HEK293T (cell line): ENCODE results near the gene HIVEP2.

ENCODE experiments used
- CTCF ChIA-PET: fragments of 350-600 bp; formaldehyde crosslinking; extraction: SDS; loops from one replicate; lab custom pipeline; 2021; ENCODE audit warnings: antibody characterized with exemption, inconsistent platforms; lab: Yijun Ruan, JAX
- POLR2A ChIA-PET: fragments of 350-600 bp; formaldehyde crosslinking; extraction: SDS; loops from one replicate; lab custom pipeline; 2020; ENCODE audit warnings: antibody characterized with exemption, inconsistent platforms; lab: Yijun Ruan, JAX
- DNase-seq: peaks from one replicate; pipeline ENCODE4 v3.0.0; 2012; ENCODE audit warnings: mixed read lengths; ENCODE audit errors: extremely low spot score
- ARNT ChIP-seq: fragments of 450-650 bp; IDR thresholded peaks from 2 replicates; pipeline ENCODE4 v1.6.1; 2017; ENCODE audit warnings: mild to moderate bottlenecking
- BHLHE40 ChIP-seq: fragments of 450-650 bp; IDR thresholded peaks from 2 replicates; pipeline ENCODE4 v1.6.1; 2016; ENCODE audit warnings: mild to moderate bottlenecking, moderate library complexity, borderline replicate concordance
- CTBP1 ChIP-seq: fragments of 450-650 bp; IDR thresholded peaks from 2 replicates; pipeline ENCODE4 v1.6.1; 2016; ENCODE audit warnings: borderline replicate concordance
- ELF4 ChIP-seq: fragments of 450-650 bp; IDR thresholded peaks from 2 replicates; pipeline ENCODE4 v1.6.1; 2017; ENCODE audit warnings: antibody characterized with exemption
- FOXA1 ChIP-seq: fragments of 450-650 bp; IDR thresholded peaks from 2 replicates; pipeline ENCODE4 v1.6.1; 2016; ENCODE audit warnings: mild to moderate bottlenecking
- FOXK2 ChIP-seq: fragments of 450-650 bp; IDR thresholded peaks from 2 replicates; pipeline ENCODE4 v1.6.1; 2016; ENCODE audit warnings: mild to moderate bottlenecking
- FOXM1 ChIP-seq: fragments of 450-650 bp; IDR thresholded peaks from 2 replicates; pipeline ENCODE4 v1.6.1; 2017; ENCODE audit warnings: mild to moderate bottlenecking, borderline replicate concordance
- HDGF ChIP-seq: fragments of 450-650 bp; IDR thresholded peaks from 2 replicates; pipeline ENCODE4 v1.6.1; 2017; ENCODE audit warnings: antibody characterized with exemption, borderline replicate concordance
- L3MBTL2 ChIP-seq: fragments of 450-650 bp; conservative IDR thresholded peaks from 2 replicates; pipeline ENCODE4 v1.6.1; 2016; ENCODE audit warnings: mild to moderate bottlenecking
- LEF1 ChIP-seq: fragments of 450-650 bp; IDR thresholded peaks from 2 replicates; pipeline ENCODE4 v1.6.1; 2017; ENCODE audit warnings: mild to moderate bottlenecking, borderline replicate concordance
- NFRKB ChIP-seq: fragments of 450-650 bp; IDR thresholded peaks from 2 replicates; pipeline ENCODE4 v1.6.1; 2016; ENCODE audit warnings: mild to moderate bottlenecking, moderate library complexity
- SP1 ChIP-seq: fragments of 450-650 bp; IDR thresholded peaks from 2 replicates; pipeline ENCODE4 v1.6.1; 2017
- SUZ12 ChIP-seq: fragments of 450-650 bp; IDR thresholded peaks from 2 replicates; pipeline ENCODE4 v1.6.1; 2016; ENCODE audit warnings: mild to moderate bottlenecking
- TARDBP ChIP-seq: fragments of 450-650 bp; IDR thresholded peaks from 2 replicates; pipeline ENCODE4 v1.6.1; 2016
- ZNF384 ChIP-seq: fragments of 450-650 bp; IDR thresholded peaks from 2 replicates; pipeline ENCODE4 v1.6.1; 2016
- TF ChIP-seq, protein P1 (sequence below): fragments of 450-650 bp; IDR thresholded peaks from 2 replicates; pipeline ENCODE4 v1.6.1; 2016

HIVEP2 gene

DNA sequence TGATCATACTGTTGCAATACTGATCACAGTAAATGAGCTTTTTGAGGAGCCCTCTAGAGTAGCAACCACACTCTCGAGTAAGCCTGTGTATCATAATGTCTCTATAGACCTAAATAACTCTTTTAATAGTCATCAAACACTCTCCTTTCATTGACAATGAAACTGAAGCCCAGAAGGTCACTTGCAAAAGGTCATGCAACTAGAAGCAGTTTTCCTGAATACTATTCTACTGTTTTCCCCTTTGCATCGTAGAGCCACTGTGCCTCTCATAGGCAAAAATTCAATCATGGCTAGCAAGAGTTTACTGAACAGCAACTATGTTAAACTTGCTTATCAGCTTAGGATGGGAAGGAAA is 105.3 kb downstream of the HIVEP2 start:
- CTCF ChIA-PET = interaction anchor here (0.7 kb wide), 1 partner anchor 61 kb away, joined by 3 read pairs; no protein-coding TSS in a partner anchor
- POLR2A ChIA-PET = no interaction called here
- TF ChIP-seq TARDBP (no peak), SUZ12 (no peak), FOXM1 (no peak), ELF4 (no peak), L3MBTL2 (no peak), ARNT (no peak), FOXA1 (no peak), NFRKB (no peak), SP1 (no peak), BHLHE40 (no peak), ZNF384 (no peak), FOXK2 (no peak), HDGF (no peak), LEF1 (no peak), CTBP1 (no peak)
- TF ChIP-seq, protein P1, sequence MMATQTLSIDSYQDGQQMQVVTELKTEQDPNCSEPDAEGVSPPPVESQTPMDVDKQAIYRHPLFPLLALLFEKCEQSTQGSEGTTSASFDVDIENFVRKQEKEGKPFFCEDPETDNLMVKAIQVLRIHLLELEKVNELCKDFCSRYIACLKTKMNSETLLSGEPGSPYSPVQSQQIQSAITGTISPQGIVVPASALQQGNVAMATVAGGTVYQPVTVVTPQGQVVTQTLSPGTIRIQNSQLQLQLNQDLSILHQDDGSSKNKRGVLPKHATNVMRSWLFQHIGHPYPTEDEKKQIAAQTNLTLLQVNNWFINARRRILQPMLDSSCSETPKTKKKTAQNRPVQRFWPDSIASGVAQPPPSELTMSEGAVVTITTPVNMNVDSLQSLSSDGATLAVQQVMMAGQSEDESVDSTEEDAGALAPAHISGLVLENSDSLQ = no peak
- DNase-seq = no peak

DNA sequence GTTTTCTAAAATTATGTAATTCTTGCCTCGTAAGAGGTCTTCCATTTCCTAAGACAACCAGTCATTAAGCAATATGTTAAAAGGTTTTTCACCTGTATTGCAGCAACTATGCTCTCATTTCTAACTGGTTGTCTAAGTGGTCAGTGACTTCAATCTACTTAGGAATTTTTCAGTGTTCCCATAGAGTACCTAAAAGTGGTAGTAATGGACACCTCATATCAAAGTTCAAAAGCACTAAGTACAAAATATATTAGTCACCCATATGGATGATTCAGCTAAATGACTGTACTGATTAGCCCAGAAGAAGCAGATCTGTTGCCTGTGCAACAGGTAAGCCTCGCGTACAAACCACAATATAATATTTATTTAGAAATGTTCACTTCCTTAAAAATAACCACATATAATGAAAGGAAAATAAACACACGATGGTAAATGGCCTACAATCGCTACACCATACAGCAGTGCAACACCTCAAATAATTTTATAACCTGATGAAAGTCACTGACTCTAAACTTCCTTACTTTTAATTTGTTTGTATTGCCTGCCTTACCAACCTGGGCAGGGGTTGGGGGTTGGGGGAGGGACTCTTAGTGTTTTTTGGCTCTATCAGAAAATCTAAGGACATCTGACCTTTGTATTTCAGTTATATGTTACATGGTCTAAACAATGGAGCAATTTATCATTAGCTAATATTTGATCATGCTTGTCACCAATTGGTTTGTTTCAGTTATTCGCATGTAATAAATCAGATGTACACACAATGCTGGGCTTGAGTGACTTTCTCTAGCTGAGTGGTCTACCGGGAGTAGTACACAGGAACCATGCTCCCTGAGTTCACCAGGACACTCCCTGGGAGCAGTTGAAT is 105.9 kb downstream of the HIVEP2 start:
- DNase-seq = no peak
- CTCF ChIA-PET = interaction anchor here (0.7 kb wide), 1 partner anchor 62 kb away, joined by 3 read pairs; no protein-coding TSS in a partner anchor
- POLR2A ChIA-PET = no interaction called here
- no peak for TF ChIP-seq FOXA1
- TF ChIP-seq ZNF384 = no peak
- TF ChIP-seq, protein P1 = no peak
- no peak for TF ChIP-seq SUZ12
- no peak for TF ChIP-seq BHLHE40
- TF ChIP-seq FOXK2 = no peak
- no peak for TF ChIP-seq ELF4
- TF ChIP-seq ARNT = no peak
- TF ChIP-seq LEF1 = no peak
- TF ChIP-seq L3MBTL2 = no peak
- TF ChIP-seq TARDBP = no peak
- TF ChIP-seq HDGF = no peak
- TF ChIP-seq SP1 = no peak
- no peak for TF ChIP-seq FOXM1

- ChIA-PET POLR2A (no interaction called here), CTCF (no interaction called here)
- no peak for DNase-seq
- TF ChIP-seq FOXA1 = no peak
Measured at GRCh38 chr6:142835787-142836535, 109.0 kb downstream of the HIVEP2 start.

- no peak for DNase-seq
- TF ChIP-seq FOXK2 = no peak
- TF ChIP-seq SP1 = no peak
- no peak for TF ChIP-seq SUZ12
- no peak for TF ChIP-seq HDGF
- ChIA-PET CTCF (no interaction called here), POLR2A (no interaction called here)
Measured at GRCh38 chr6:142834853-142835252, 110.1 kb downstream of the HIVEP2 start.

DNA sequence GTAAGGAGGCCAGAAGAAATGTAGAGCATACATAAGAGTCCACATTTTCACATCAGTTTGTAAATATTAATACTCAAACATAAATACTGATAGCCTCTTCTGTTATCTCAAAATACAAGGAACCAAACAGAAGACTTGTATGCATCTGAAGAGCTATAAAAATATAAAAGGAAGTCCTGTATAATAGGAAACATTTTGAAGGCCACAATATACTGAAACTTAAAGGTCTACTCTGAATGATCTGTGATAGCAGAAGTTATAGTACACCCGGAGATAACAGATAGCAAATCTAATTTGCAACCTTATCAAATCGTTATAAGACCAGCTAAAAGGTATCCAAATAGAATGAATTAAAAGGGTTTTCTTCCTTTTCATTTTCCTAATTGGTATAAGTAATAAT is 111.2 kb downstream of the HIVEP2 start:
- POLR2A ChIA-PET = no interaction called here
- CTCF ChIA-PET = interaction anchor here (1.0 kb wide), 1 partner anchor 360 kb away, joined by 3 read pairs; no protein-coding TSS in a partner anchor

DNA sequence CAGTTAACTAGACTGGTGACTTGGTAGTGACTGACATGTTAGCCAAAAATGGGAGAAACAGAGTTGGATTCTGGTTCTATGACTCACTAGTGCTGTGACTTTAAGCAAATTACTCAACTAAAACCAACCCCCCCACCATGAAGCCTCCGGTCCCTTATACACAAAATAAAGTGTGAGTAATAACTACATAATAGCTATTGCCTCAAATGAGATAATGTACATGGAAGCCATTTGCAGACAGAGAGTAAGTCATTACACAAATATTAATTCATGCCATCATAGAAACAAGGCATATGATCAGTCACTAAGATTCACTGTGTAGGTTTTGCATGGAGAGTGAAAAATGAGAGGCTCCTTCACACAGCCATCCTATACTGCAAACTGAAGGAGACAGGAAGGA is 111.9 kb downstream of the HIVEP2 start:
- ChIA-PET POLR2A (no interaction called here), CTCF (interaction anchor here (1.0 kb wide), 1 partner anchor 359 kb away, joined by 3 read pairs; no protein-coding TSS in a partner anchor)
- TF ChIP-seq SP1 = no peak
- TF ChIP-seq LEF1 = no peak
- no peak for TF ChIP-seq FOXK2
- TF ChIP-seq FOXA1 = no peak
- TF ChIP-seq BHLHE40 = no peak
- TF ChIP-seq CTBP1 = no peak
- no peak for TF ChIP-seq NFRKB
- no peak for TF ChIP-seq L3MBTL2
- DNase-seq = no peak

More for the DNA sequence above, 111.2 kb downstream of the HIVEP2 start:
- TF ChIP-seq SUZ12 (no peak), ZNF384 (no peak), NFRKB (no peak), SP1 (no peak)
- DNase-seq = no peak
